H1 (cell line): ENCODE measurements around the gene MICALL1. TPM values are rescaled to one million over a fixed set of nuclear protein-coding genes. Genes with fewer than 3 reads are reported as not detected.

Source experiments
- CTCF ChIA-PET: fragments of 300-600 bp; sonication (Branson Sonifier 250); formaldehyde crosslinking; loops from one replicate; lab custom pipeline; 2021; ENCODE audit not compliant: partially characterized antibody; lab: Charles Lee
- POLR2A ChIA-PET: fragments of 300-600 bp; sonication (Branson Sonifier 250); formaldehyde crosslinking; loops from one replicate; lab custom pipeline; 2021; ENCODE audit warnings: inconsistent platforms; ENCODE audit not compliant: partially characterized antibody; lab: Charles Lee
- DNase-seq, 2 experiments: peaks; one replicate each; pipeline versions ENCODE4 v3.0.0 to v3.0.0-alpha.2; 2010 to 2022; ENCODE audit warnings: low spot score in 2 of 2, low read depth in 1 of 2, mixed read lengths in 1 of 2
- FAIRE-seq: peaks from 2 replicates; lab custom pipeline; 2011; peaks lifted over from hg19 to GRCh38; lab: Jason Lieb, UNC
- H2AFZ ChIP-seq: 2 replicates; pipeline ENCODE4 v1.8.1; 2012; ENCODE audit warnings: low read length, inconsistent platforms
- H2AK5ac ChIP-seq: 2 replicates; pipeline ENCODE4 v1.6.1; 2013; ENCODE audit warnings: low read depth, low read length
- H2BK120ac ChIP-seq: replicated peaks from 2 replicates; pipeline ENCODE3; 2013; ENCODE audit warnings: low read depth, low read length, inconsistent platforms
- H2BK12ac ChIP-seq: 2 replicates; pipeline ENCODE4 v1.6.1; 2013; ENCODE audit warnings: low read depth, low read length
- H2BK15ac ChIP-seq: 2 replicates; pipeline ENCODE4 v1.6.1; 2013; ENCODE audit warnings: low read length
- H2BK20ac ChIP-seq: 2 replicates; pipeline ENCODE4 v1.6.1; 2013; ENCODE audit warnings: low read length
- H2BK5ac ChIP-seq: 2 replicates; pipeline ENCODE4 v1.6.1; 2013; ENCODE audit warnings: low read depth, low read length
- H3K14ac ChIP-seq: 2 replicates; pipeline ENCODE4 v1.6.1; 2013; ENCODE audit warnings: inconsistent platforms; ENCODE audit not compliant: insufficient read length
- H3K18ac ChIP-seq: 2 replicates; pipeline ENCODE4 v1.6.1; 2013; ENCODE audit warnings: low read length; ENCODE audit errors: extremely low read depth
- H3K23ac ChIP-seq: 2 replicates; pipeline ENCODE4 v1.6.1; 2013; ENCODE audit warnings: inconsistent platforms; ENCODE audit not compliant: insufficient read length
- H3K23me2 ChIP-seq: 2 replicates; pipeline ENCODE4 v1.6.1; 2013; ENCODE audit warnings: low read depth, low read length
- H3K27ac ChIP-seq: 2 replicates; pipeline ENCODE4 v1.6.1; 2011; ENCODE audit warnings: low read depth, low read length, inconsistent platforms
- H3K27me3 ChIP-seq, 4 experiments: replicated peaks in 1 of 4; 1 replicate in 1 of 4; 2 replicates in 3 of 4; pipeline versions ENCODE4 v1.6.1 to v1.8.1; 2011 to 2013; ENCODE audit warnings: low read length in 3 of 4, mild to moderate bottlenecking in 3 of 4, inconsistent platforms in 2 of 4, mixed read lengths in 2 of 4, moderate library complexity in 1 of 4; ENCODE audit not compliant: control insufficient read depth in 3 of 4, insufficient read depth in 3 of 4; ENCODE audit errors: extremely low read depth in 1 of 4
- H3K36me3 ChIP-seq, 4 experiments: 2 replicates each; pipeline versions ENCODE4 v1.6.1 to v1.8.1; 2011 to 2013; ENCODE audit warnings: mild to moderate bottlenecking in 4 of 4, low read length in 3 of 4, moderate library complexity in 2 of 4, control low read depth in 1 of 4, inconsistent platforms in 1 of 4; ENCODE audit not compliant: insufficient read depth in 4 of 4, control insufficient read depth in 2 of 4
- H3K4ac ChIP-seq: replicated peaks from 2 replicates; pipeline ENCODE3; 2013; ENCODE audit warnings: low read length, low read depth, mixed read lengths, inconsistent platforms; ENCODE audit not compliant: insufficient read length
- H3K4me1 ChIP-seq, 4 experiments: replicated peaks in 1 of 4; 1 replicate in 1 of 4; 2 replicates in 3 of 4; pipeline versions ENCODE4 v1.6.1 to v1.8.1; 2011 to 2013; ENCODE audit warnings: low read length in 3 of 4, inconsistent platforms in 2 of 4, mixed read lengths in 1 of 4; ENCODE audit not compliant: insufficient read depth in 4 of 4, control insufficient read depth in 3 of 4
- H3K4me2 ChIP-seq, 2 experiments: 2 replicates each; pipeline versions ENCODE4 v1.6.1 to v1.8.1; 2011 to 2013; ENCODE audit warnings: low read depth in 2 of 2, low read length in 2 of 2, control low read depth in 1 of 2, inconsistent platforms in 1 of 2, mild to moderate bottlenecking in 1 of 2; ENCODE audit not compliant: insufficient read depth in 1 of 2
- H3K4me3 ChIP-seq, 4 experiments: fragments of 200-600, 300-600 bp in 1 of 4; sonication (generic), shearing (Covaris generic), sonication (Bioruptor Twin) in 1 of 4; 2 replicates each; pipeline versions ENCODE4 v1.5.1 to v1.8.1; 2011 to 2016; ENCODE audit warnings: low read length in 4 of 4, low read depth in 3 of 4, control low read depth in 2 of 4, inconsistent platforms in 2 of 4, mild to moderate bottlenecking in 2 of 4, mixed read lengths in 1 of 4, moderate library complexity in 1 of 4; ENCODE audit not compliant: insufficient read depth in 2 of 4; ENCODE audit errors: extremely low read depth in 1 of 4
- H3K56ac ChIP-seq: replicated peaks from 2 replicates; pipeline ENCODE3; 2013; ENCODE audit warnings: low read depth, mild to moderate bottlenecking, mixed read lengths, low read length, inconsistent platforms; ENCODE audit not compliant: insufficient read length
- H3K79me1 ChIP-seq: 2 replicates; pipeline ENCODE4 v1.6.1; 2013; ENCODE audit warnings: low read depth, low read length, control low read depth
- H3K79me2 ChIP-seq, 2 experiments: 2 replicates each; pipeline versions ENCODE4 v1.6.1 to v1.8.1; 2012 to 2013; ENCODE audit warnings: low read length in 2 of 2, mild to moderate bottlenecking in 2 of 2, inconsistent platforms in 1 of 2; ENCODE audit not compliant: insufficient read depth in 2 of 2, control insufficient read depth in 1 of 2
- H3K9ac ChIP-seq, 4 experiments: replicated peaks in 1 of 4; 1 replicate in 1 of 4; 2 replicates in 3 of 4; pipeline versions ENCODE4 v1.6.1 to v1.8.1; 2011 to 2013; ENCODE audit warnings: low read depth in 3 of 4, low read length in 3 of 4, control low read depth in 2 of 4, mild to moderate bottlenecking in 2 of 4, moderate library complexity in 2 of 4, inconsistent platforms in 1 of 4; ENCODE audit errors: extremely low read depth in 1 of 4
- H3K9me3 ChIP-seq, 2 experiments: 2 replicates each; pipeline versions ENCODE4 v1.6.1 to v1.8.1; 2012 to 2013; ENCODE audit warnings: mild to moderate bottlenecking in 2 of 2, moderate library complexity in 2 of 2, control low read depth in 1 of 2, inconsistent platforms in 1 of 2, low read depth in 1 of 2, low read length in 1 of 2, mixed read lengths in 1 of 2; ENCODE audit not compliant: insufficient read depth in 2 of 2
- H4K20me1 ChIP-seq, 2 experiments: replicated peaks in 1 of 2; 2 replicates each; pipeline versions ENCODE3 to v1.8.1; 2011 to 2013; ENCODE audit warnings: inconsistent platforms in 2 of 2, low read length in 2 of 2, mild to moderate bottlenecking in 1 of 2; ENCODE audit not compliant: insufficient read depth in 2 of 2, control insufficient read depth in 1 of 2
- H4K5ac ChIP-seq: 2 replicates; pipeline ENCODE4 v1.6.1; 2013; ENCODE audit warnings: low read length, low read depth, mixed read lengths, inconsistent platforms; ENCODE audit not compliant: insufficient read length
- H4K8ac ChIP-seq: 2 replicates; pipeline ENCODE4 v1.8.0; 2013; ENCODE audit warnings: mild to moderate bottlenecking, moderate library complexity, low read length, inconsistent platforms; ENCODE audit not compliant: insufficient read depth; ENCODE audit errors: extremely low read depth
- H4K91ac ChIP-seq: replicated peaks from 2 replicates; pipeline ENCODE3; 2013; ENCODE audit warnings: low read length, mixed read lengths, inconsistent platforms; ENCODE audit not compliant: insufficient read length
- ATF2 ChIP-seq: IDR thresholded peaks from 2 replicates; pipeline ENCODE4 v1.6.1; 2012; ENCODE audit warnings: low read length, inconsistent platforms
- BCL11A ChIP-seq, 2 experiments: IDR thresholded peaks; one replicate each; pipeline ENCODE4 v1.6.1; 2011; ENCODE audit warnings: low read depth in 2 of 2, low read length in 2 of 2, mild to moderate bottlenecking in 2 of 2
- EP300 ChIP-seq, 2 experiments: IDR thresholded peaks; 1 replicate in 1 of 2; 2 replicates in 1 of 2; pipeline ENCODE4 v1.6.1; 2011 to 2012; ENCODE audit warnings: low read depth in 2 of 2, low read length in 2 of 2, mild to moderate bottlenecking in 2 of 2, borderline replicate concordance in 1 of 2, inconsistent platforms in 1 of 2, moderate library complexity in 1 of 2
- HDAC6 ChIP-seq: IDR thresholded peaks from one replicate; pipeline ENCODE4 v1.7.1; 2012; ENCODE audit warnings: low read depth, mild to moderate bottlenecking, inconsistent platforms, low read length, moderate library complexity
- JUND ChIP-seq: IDR thresholded peaks from 2 replicates; pipeline ENCODE4 v1.6.1; 2011; ENCODE audit warnings: mild to moderate bottlenecking, improper control_type of control experiment, low read length
- KDM4A ChIP-seq: IDR thresholded peaks from one replicate; pipeline ENCODE4 v1.7.1; 2012; ENCODE audit warnings: low read depth, mild to moderate bottlenecking, moderate library complexity, low read length, inconsistent platforms; ENCODE audit not compliant: severe bottlenecking
- KDM5A ChIP-seq: fragments of 200-600 bp; IDR thresholded peaks from 2 replicates; pipeline ENCODE4 v1.7.1; 2012; ENCODE audit warnings: mild to moderate bottlenecking, low read length, inconsistent platforms, mixed read lengths
- POU5F1 ChIP-seq: IDR thresholded peaks from 2 replicates; pipeline ENCODE4 v1.6.1; 2011; ENCODE audit warnings: low read depth, mild to moderate bottlenecking, low read length, moderate library complexity
- TCF12 ChIP-seq: IDR thresholded peaks from 2 replicates; pipeline ENCODE4 v1.6.1; 2011; ENCODE audit warnings: low read depth, mild to moderate bottlenecking, low read length
- USF2 ChIP-seq: IDR thresholded peaks from 2 replicates; pipeline ENCODE4 v1.6.1; 2011; ENCODE audit warnings: low read length, improper control_type of control experiment
- WGBS, 2 experiments: shearing (Covaris generic) in 1 of 2; methylation state at CpG; one replicate each; pipeline versions ENCODE4 v1.1.6 to v1.1.7; 2013 to 2015; ENCODE audit warnings: low lambda C conversion rate in 2 of 2, mixed read lengths in 2 of 2, inconsistent platforms in 1 of 2, low coverage in 1 of 2, missing lambda C conversion rate in 1 of 2; ENCODE audit not compliant: insufficient replicate concordance in 2 of 2, insufficient coverage in 1 of 2, insufficient read length in 1 of 2; ENCODE audit errors: extremely low coverage in 1 of 2, missing lambda C conversion rate in 1 of 2; 5-methylcytosine and 5-hydroxymethylcytosine counted together
- polyA plus RNA-seq, 7 experiments: library from polyadenylated mRNA; depleted of rRNA in 3 of 7; stranded (reverse) in 5 of 7; unstranded in 2 of 7; fragments of >200 nt in 5 of 7; fragments of 200-250 nt in 2 of 7; gene quantifications; 1 replicate in 5 of 7; 2 replicates in 1 of 7; 4 replicates in 1 of 7; pipeline versions ENCODE4 v1.2.1 to v1.2.3, GENCODE V29; 2011 to 2013; ENCODE audit warnings: missing spikeins in 2 of 7, mixed read lengths in 2 of 7
- total RNA-seq: library from RNA; stranded (reverse); fragmentation: NEBNext Ultra II Directional; extraction: Animal tissue kit (Norgen Biotek cat#: 25700); gene quantifications from 2 replicates; pipeline ENCODE4 v1.2.1, GENCODE V29; 2021

Gene MICALL1
- total and polyA plus RNA-seq, 2 of the 8 experiments (the other 6 are each of a cell fraction or from before 2014, with no cell fraction given) = 17.7 to 32.1 TPM

DNA sequence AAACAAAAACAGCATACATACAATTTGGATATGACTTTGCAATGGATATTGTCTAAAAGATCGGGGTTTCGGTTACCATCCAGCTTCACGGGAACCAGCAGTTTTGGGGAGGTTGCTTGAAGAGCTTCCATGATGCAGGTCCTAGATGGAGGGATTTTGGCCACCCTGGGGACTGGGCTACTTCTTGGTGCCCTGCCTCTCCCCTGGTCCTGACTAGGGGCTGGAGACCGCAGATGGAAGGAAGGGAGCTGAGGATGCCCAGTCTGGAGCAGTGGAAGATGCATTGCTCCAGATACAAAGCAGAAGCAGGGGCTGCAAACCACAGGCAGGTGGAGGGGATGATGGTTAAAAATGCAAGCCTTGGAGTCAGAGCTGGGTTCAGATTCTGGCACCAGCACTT lies 64.8 kb downstream of the MICALL1 start:
- H4K8ac ChIP-seq = no peak overlapping the region
- H2BK120ac ChIP-seq = no peak overlapping the region
- peaks cover 4 to 24% (median 9%) of the 10 kb centered on the region in 4 experiments; a peak in 7 of 8 replicates for H3K36me3 ChIP-seq
- H3K18ac ChIP-seq = no peak overlapping the region; the same call in 1 of the 2 replicates
- no peak overlapping the region for H2BK12ac ChIP-seq
- no peaks in the 10 kb centered on the region for H3K23me2 ChIP-seq
- no peak overlapping the region for H4K5ac ChIP-seq
- H2AFZ ChIP-seq = no peak overlapping the region
- H3K79me2 ChIP-seq = 0 out of 4 replicates have a peak, but pooled peaks cover 0 to 3% of the 10 kb centered on the region in 2 experiments
- no peaks in the 10 kb centered on the region for H3K27me3 ChIP-seq
- no peak overlapping the region for H3K14ac ChIP-seq
- H3K4ac ChIP-seq = no peak overlapping the region
- DNase-seq (no peak), FAIRE-seq (no peak)
- peak overlapping the region; percentile 64; the same call in 1 of the 2 replicates for H2BK20ac ChIP-seq
- H3K4me2 ChIP-seq = peak overlapping the region in 1 of 2 experiments; percentile 62; a peak in 1 of 4 replicates
- H3K56ac ChIP-seq = no peak overlapping the region
- H4K91ac ChIP-seq = no peak overlapping the region
- H3K4me1 ChIP-seq = peaks cover 6 to 20% (median 11%) of the 10 kb centered on the region in 4 experiments
- POLR2A ChIA-PET = interaction anchor here (1.0 to 2.8 kb wide), 12 partner anchors 11 to 153 kb away, joined by 3 to 26 read pairs (median 6); partner anchors contain the start of genes ANKRD54, C22orf23, MICALL1 and POLR2F
- CTCF ChIA-PET = interaction anchor here (0.7 to 3.5 kb wide), 4 partner anchors 11 to 193 kb away, joined by 3 to 20 read pairs (median 8); no protein-coding TSS in a partner anchor
- H3K27ac ChIP-seq = no peak overlapping the region
- peak overlapping the region in 1 of 4 experiments; percentile 44; a peak in 1 of 8 replicates for H3K4me3 ChIP-seq
- no peak overlapping the region for H2AK5ac ChIP-seq
- 0 out of 2 replicates have a peak overlapping the region, but pooled peaks have one; percentile 21 for H2BK5ac ChIP-seq
- H3K23ac ChIP-seq = no peak overlapping the region
- WGBS, 2 experiments = 98% methylated on average over 4 of the region's 4 CpGs; no CpG with 5 or more reads in 1 of the 2 experiments
- no peak overlapping the region for H2BK15ac ChIP-seq
- H3K79me1 ChIP-seq = peaks cover 5% of the 10 kb centered on the region; the same call in 1 of the 2 replicates
- peaks cover 2 to 4% of the 10 kb centered on the region in 2 experiments for H4K20me1 ChIP-seq
- H3K9ac ChIP-seq = no peak overlapping the region
- no peaks in the 10 kb centered on the region for H3K9me3 ChIP-seq
- TF ChIP-seq EP300 (IDR thresholded peaks at IDR 0.05; ENCODE audit: borderline replicate concordance in 1 of 2, low read depth in 2 of 2, low read length in 2 of 2) (no peak), HDAC6 (no peak), POU5F1 (no peak), ATF2 (no peak), TCF12 (no peak), KDM4A (no peak), JUND (no peak), KDM5A (no peak), USF2 (no peak), BCL11A (IDR thresholded peaks at IDR 0.05; ENCODE audit: low read depth in 2 of 2, low read length in 2 of 2) (no peak)
